SK-N-SH treated with all-trans-retinoic acid at 6 μM for 48 hours (cell line): ENCODE measurements around the gene SLC2A11.

Experiments
- ATAC-seq: fragments of 200-7000 bp; cut with Tn5 transposase; 3 replicates; pipeline ENCODE4 v1.9.1; 2020; ENCODE audit warnings: mild to moderate bottlenecking, moderate library complexity
- ARNTL ChIP-seq: fragments of 450-650 bp; formaldehyde crosslinking; IDR thresholded peaks from 2 replicates; pipeline ENCODE4 v1.5.0; 2020; ENCODE audit warnings: low read depth, mild to moderate bottlenecking, moderate library complexity, borderline replicate concordance
- CSDC2 ChIP-seq: fragments of 250-450 bp; sonication (Bioruptor Pico); IDR thresholded peaks from 2 replicates; pipeline ENCODE4 v1.5.0; 2020; ENCODE audit warnings: mild to moderate bottlenecking, moderate library complexity
- ESRRG ChIP-seq: fragments of 250-450 bp; sonication (Bioruptor Pico); IDR thresholded peaks from 2 replicates; pipeline ENCODE4 v1.6.1; 2021; ENCODE audit warnings: mild to moderate bottlenecking
- GLIS3 ChIP-seq: fragments of 250-450 bp; sonication (Bioruptor Pico); IDR thresholded peaks from 2 replicates; pipeline ENCODE4 v1.5.0; 2020; ENCODE audit warnings: mild to moderate bottlenecking, moderate library complexity
- ISL1 ChIP-seq: fragments of 250-450 bp; sonication (Bioruptor Pico); IDR thresholded peaks from 2 replicates; pipeline ENCODE4 v2.1.2; 2022; ENCODE audit warnings: mild to moderate bottlenecking, moderate library complexity
- OSR1 ChIP-seq: fragments of 250-450 bp; sonication (Bioruptor Pico); IDR thresholded peaks from 2 replicates; pipeline ENCODE4 v1.8.0; 2022; ENCODE audit warnings: moderate library complexity, mild to moderate bottlenecking, inconsistent platforms
- PPARA ChIP-seq: fragments of 250-450 bp; sonication (Bioruptor Pico); IDR thresholded peaks from 2 replicates; pipeline ENCODE4 v1.5.0; 2020; ENCODE audit warnings: mild to moderate bottlenecking, borderline replicate concordance
- RARB ChIP-seq: fragments of 250-450 bp; sonication (Bioruptor Pico); IDR thresholded peaks from 2 replicates; pipeline ENCODE4 v1.8.0; 2021; ENCODE audit warnings: mild to moderate bottlenecking, moderate library complexity
- SNAI2 ChIP-seq: fragments of 250-450 bp; sonication (Bioruptor Pico); IDR thresholded peaks from 2 replicates; pipeline ENCODE4 v1.5.0; 2020; ENCODE audit warnings: mild to moderate bottlenecking, moderate library complexity
- TCF4 ChIP-seq: fragments of 250-450 bp; sonication (Bioruptor Pico); IDR thresholded peaks from 2 replicates; pipeline ENCODE4 v1.8.0; 2021; ENCODE audit warnings: mild to moderate bottlenecking, moderate library complexity, borderline replicate concordance
- TOX ChIP-seq: fragments of 250-450 bp; sonication (Bioruptor Pico); IDR thresholded peaks from 2 replicates; pipeline ENCODE4 v1.8.0; 2021; ENCODE audit warnings: mild to moderate bottlenecking, moderate library complexity, borderline replicate concordance
- ZC3H10 ChIP-seq: fragments of 250-450 bp; sonication (Bioruptor Pico); IDR thresholded peaks from 2 replicates; pipeline ENCODE4 v1.5.1; 2021; ENCODE audit warnings: mild to moderate bottlenecking, moderate library complexity
- ZFP3 ChIP-seq: fragments of 250-450 bp; sonication (Bioruptor Pico); IDR thresholded peaks from 2 replicates; pipeline ENCODE4 v1.5.0; 2020; ENCODE audit warnings: mild to moderate bottlenecking, moderate library complexity
- ZFP30 ChIP-seq: fragments of 450-650 bp; formaldehyde crosslinking; IDR thresholded peaks from 2 replicates; pipeline ENCODE4 v1.5.0; 2022; ENCODE audit warnings: mild to moderate bottlenecking, moderate library complexity
- ZNF565 ChIP-seq: fragments of 450-650 bp; formaldehyde crosslinking; conservative IDR thresholded peaks from 2 replicates; pipeline ENCODE4 v1.5.0; 2020; ENCODE audit warnings: low read depth, mild to moderate bottlenecking, moderate library complexity
- ZNF70 ChIP-seq: fragments of 450-650 bp; formaldehyde crosslinking; IDR thresholded peaks from 2 replicates; pipeline ENCODE4 v1.5.0; 2020; ENCODE audit warnings: mild to moderate bottlenecking, moderate library complexity
- ZNF8 ChIP-seq: fragments of 450-650 bp; formaldehyde crosslinking; IDR thresholded peaks from 2 replicates; pipeline ENCODE4 v1.5.0; 2020; ENCODE audit warnings: mild to moderate bottlenecking, moderate library complexity
- TF ChIP-seq, protein P1 (sequence below): fragments of 250-450 bp; sonication (Bioruptor Pico); IDR thresholded peaks from 2 replicates; pipeline ENCODE4 v1.5.0; 2020; ENCODE audit warnings: mild to moderate bottlenecking, moderate library complexity
- TF ChIP-seq, protein P2 (sequence below): fragments of 250-450 bp; sonication (Bioruptor Pico); IDR thresholded peaks from 2 replicates; pipeline ENCODE4 v1.8.0; 2020; ENCODE audit warnings: mild to moderate bottlenecking, moderate library complexity, borderline replicate concordance
- TF ChIP-seq, protein P3 (sequence below): fragments of 250-450 bp; sonication (Bioruptor Pico); IDR thresholded peaks from 2 replicates; pipeline ENCODE4 v1.5.1; 2021; ENCODE audit warnings: mild to moderate bottlenecking, moderate library complexity
- TF ChIP-seq, protein P4 (sequence below): fragments of 250-450 bp; sonication (Bioruptor Pico); IDR thresholded peaks from 2 replicates; pipeline ENCODE4 v1.5.1; 2020; ENCODE audit warnings: low read depth, mild to moderate bottlenecking, moderate library complexity
- TF ChIP-seq, protein P5 (sequence below): fragments of 250-450 bp; sonication (Bioruptor Pico); IDR thresholded peaks from 2 replicates; pipeline ENCODE4 v1.8.0; 2021; ENCODE audit warnings: low read depth, mild to moderate bottlenecking, moderate library complexity, borderline replicate concordance

SLC2A11 gene

DNA sequence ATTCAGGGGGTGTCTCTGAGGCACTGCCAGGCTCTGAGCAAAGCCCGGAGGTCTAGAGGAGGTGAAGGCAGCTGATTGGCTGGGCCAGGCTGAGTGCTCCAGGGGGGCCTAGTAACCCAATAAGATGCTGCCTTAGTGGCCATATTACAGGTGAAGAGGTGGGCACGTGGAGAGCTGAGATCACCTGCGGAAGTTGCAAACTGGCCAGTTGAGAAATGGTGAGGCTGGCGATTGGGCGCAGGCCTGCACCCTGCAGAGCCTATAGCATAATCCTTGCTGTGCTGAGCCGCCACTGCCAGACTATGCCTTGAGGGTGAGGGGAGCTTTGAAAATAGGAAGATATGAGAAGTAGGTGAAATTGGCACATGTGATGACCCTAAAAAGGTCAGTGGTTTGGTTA lies 40.5 kb upstream of the SLC2A11 start (continued):
- TF ChIP-seq, protein P1, sequence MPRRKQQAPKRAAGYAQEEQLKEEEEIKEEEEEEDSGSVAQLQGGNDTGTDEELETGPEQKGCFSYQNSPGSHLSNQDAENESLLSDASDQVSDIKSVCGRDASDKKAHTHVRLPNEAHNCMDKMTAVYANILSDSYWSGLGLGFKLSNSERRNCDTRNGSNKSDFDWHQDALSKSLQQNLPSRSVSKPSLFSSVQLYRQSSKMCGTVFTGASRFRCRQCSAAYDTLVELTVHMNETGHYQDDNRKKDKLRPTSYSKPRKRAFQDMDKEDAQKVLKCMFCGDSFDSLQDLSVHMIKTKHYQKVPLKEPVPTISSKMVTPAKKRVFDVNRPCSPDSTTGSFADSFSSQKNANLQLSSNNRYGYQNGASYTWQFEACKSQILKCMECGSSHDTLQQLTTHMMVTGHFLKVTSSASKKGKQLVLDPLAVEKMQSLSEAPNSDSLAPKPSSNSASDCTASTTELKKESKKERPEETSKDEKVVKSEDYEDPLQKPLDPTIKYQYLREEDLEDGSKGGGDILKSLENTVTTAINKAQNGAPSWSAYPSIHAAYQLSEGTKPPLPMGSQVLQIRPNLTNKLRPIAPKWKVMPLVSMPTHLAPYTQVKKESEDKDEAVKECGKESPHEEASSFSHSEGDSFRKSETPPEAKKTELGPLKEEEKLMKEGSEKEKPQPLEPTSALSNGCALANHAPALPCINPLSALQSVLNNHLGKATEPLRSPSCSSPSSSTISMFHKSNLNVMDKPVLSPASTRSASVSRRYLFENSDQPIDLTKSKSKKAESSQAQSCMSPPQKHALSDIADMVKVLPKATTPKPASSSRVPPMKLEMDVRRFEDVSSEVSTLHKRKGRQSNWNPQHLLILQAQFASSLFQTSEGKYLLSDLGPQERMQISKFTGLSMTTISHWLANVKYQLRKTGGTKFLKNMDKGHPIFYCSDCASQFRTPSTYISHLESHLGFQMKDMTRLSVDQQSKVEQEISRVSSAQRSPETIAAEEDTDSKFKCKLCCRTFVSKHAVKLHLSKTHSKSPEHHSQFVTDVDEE (CRISPR knock-in tag), result no peak
- TF ChIP-seq CSDC2 (CRISPR knock-in tag) (no peak), ZNF565 (CRISPR knock-in tag) (no peak), ZFP30 (CRISPR knock-in tag) (no peak), ZNF8 (no peak), ZNF70 (no peak), ISL1 (CRISPR knock-in tag) (no peak)
- TF ChIP-seq, protein P2, sequence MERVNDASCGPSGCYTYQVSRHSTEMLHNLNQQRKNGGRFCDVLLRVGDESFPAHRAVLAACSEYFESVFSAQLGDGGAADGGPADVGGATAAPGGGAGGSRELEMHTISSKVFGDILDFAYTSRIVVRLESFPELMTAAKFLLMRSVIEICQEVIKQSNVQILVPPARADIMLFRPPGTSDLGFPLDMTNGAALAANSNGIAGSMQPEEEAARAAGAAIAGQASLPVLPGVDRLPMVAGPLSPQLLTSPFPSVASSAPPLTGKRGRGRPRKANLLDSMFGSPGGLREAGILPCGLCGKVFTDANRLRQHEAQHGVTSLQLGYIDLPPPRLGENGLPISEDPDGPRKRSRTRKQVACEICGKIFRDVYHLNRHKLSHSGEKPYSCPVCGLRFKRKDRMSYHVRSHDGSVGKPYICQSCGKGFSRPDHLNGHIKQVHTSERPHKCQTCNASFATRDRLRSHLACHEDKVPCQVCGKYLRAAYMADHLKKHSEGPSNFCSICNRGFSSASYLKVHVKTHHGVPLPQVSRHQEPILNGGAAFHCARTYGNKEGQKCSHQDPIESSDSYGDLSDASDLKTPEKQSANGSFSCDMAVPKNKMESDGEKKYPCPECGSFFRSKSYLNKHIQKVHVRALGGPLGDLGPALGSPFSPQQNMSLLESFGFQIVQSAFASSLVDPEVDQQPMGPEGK (CRISPR knock-in tag), result no peak
- TF ChIP-seq, protein P3, sequence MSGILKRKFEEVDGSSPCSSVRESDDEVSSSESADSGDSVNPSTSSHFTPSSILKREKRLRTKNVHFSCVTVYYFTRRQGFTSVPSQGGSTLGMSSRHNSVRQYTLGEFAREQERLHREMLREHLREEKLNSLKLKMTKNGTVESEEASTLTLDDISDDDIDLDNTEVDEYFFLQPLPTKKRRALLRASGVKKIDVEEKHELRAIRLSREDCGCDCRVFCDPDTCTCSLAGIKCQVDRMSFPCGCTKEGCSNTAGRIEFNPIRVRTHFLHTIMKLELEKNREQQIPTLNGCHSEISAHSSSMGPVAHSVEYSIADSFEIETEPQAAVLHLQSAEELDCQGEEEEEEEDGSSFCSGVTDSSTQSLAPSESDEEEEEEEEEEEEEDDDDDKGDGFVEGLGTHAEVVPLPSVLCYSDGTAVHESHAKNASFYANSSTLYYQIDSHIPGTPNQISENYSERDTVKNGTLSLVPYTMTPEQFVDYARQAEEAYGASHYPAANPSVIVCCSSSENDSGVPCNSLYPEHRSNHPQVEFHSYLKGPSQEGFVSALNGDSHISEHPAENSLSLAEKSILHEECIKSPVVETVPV (CRISPR knock-in tag), result no peak

DNA sequence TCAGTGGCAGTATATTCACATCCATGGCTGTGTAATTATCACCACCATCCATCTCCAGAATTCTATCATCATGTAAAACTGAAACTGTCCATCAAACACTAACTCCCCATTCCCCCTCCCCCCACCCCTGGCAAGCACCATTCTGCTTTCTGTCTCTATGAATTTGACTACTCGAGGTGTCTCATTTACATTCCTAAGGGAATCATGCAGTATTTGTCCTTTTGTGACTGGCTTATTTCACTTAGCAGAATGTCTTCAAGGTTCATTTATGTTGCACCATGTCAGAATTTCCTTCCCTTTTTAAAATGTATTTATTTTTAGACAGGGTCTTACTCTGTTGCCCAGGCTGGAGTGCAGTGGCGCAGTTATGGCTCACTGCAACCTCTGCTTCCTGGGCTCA lies 39.1 kb upstream of the SLC2A11 start:
- TF ChIP-seq GLIS3 (no peak), ZFP3 (CRISPR knock-in tag) (no peak), ARNTL (CRISPR knock-in tag) (no peak), RARB (CRISPR knock-in tag) (no peak), ZNF8 (no peak), ZC3H10 (CRISPR knock-in tag) (no peak), ZNF70 (no peak), ZFP30 (CRISPR knock-in tag) (no peak), CSDC2 (CRISPR knock-in tag) (no peak), TCF4 (CRISPR knock-in tag) (no peak), TOX (CRISPR knock-in tag) (no peak), OSR1 (CRISPR knock-in tag) (no peak), ESRRG (no peak), SNAI2 (CRISPR knock-in tag) (no peak)
- TF ChIP-seq, protein P4, sequence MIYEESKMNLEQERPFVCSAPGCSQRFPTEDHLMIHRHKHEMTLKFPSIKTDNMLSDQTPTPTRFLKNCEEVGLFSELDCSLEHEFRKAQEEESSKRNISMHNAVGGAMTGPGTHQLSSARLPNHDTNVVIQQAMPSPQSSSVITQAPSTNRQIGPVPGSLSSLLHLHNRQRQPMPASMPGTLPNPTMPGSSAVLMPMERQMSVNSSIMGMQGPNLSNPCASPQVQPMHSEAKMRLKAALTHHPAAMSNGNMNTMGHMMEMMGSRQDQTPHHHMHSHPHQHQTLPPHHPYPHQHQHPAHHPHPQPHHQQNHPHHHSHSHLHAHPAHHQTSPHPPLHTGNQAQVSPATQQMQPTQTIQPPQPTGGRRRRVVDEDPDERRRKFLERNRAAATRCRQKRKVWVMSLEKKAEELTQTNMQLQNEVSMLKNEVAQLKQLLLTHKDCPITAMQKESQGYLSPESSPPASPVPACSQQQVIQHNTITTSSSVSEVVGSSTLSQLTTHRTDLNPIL (CRISPR knock-in tag), result no peak
- TF ChIP-seq, protein P5, sequence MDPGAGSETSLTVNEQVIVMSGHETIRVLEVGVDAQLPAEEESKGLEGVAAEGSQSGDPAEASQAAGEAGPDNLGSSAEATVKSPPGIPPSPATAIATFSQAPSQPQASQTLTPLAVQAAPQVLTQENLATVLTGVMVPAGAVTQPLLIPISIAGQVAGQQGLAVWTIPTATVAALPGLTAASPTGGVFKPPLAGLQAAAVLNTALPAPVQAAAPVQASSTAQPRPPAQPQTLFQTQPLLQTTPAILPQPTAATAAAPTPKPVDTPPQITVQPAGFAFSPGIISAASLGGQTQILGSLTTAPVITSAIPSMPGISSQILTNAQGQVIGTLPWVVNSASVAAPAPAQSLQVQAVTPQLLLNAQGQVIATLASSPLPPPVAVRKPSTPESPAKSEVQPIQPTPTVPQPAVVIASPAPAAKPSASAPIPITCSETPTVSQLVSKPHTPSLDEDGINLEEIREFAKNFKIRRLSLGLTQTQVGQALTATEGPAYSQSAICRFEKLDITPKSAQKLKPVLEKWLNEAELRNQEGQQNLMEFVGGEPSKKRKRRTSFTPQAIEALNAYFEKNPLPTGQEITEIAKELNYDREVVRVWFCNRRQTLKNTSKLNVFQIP, result no peak

DNA sequence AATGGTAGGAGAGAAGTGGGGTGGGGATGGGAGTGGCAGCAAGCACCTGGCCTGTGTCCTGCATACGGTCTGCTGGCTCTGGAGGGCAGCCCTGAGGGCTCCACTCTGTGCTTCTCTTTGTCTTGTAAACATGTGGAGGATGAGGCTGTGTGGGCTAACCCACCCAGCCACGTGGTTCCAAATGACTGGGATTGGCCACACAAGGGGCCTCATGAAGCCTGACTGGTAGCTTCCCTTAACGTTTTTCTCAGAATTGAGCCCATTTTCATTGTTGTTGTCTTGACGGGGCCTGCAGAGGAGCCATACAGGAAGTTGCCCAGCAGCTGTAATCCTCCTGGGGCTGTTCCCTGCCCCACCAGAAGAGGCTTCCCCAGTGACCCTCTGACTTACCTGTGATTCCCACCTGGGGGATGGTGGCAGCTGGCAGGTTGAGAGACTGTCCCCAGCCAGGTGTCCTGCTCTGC lies 36.9 kb upstream of the SLC2A11 start:
- TF ChIP-seq, protein P2 (CRISPR knock-in tag), result no peak
- TF ChIP-seq SNAI2 (CRISPR knock-in tag) (no peak), ZC3H10 (CRISPR knock-in tag) (no peak), ZFP3 (CRISPR knock-in tag) (no peak), ZNF565 (CRISPR knock-in tag) (no peak), PPARA (CRISPR knock-in tag) (no peak), ZFP30 (CRISPR knock-in tag) (no peak), TCF4 (CRISPR knock-in tag) (no peak), RARB (CRISPR knock-in tag) (no peak), OSR1 (CRISPR knock-in tag) (no peak)
- TF ChIP-seq, protein P1 (CRISPR knock-in tag), result no peak
- no peak for ATAC-seq

More for the DNA sequence above, 39.1 kb upstream of the SLC2A11 start:
- ATAC-seq, result no peak
